HG03571 (cell line): ENCODE results near the gene DDX24.
A peak's percentile ranks its signal among the peaks of the same experiment; 100 is the strongest.

ENCODE experiments used
- ATAC-seq: cut with Tn5 transposase; IDR thresholded peaks from one replicate; pipeline ENCODE4 v1.9.1; 2021; ENCODE audit not compliant: unreplicated experiment

DDX24 gene

GRCh38 chr14:94049625-94050023 is 31.4 kb downstream of the DDX24 start:
- no peak for ATAC-seq

- no peak for ATAC-seq
Measured at GRCh38 chr14:94048691-94049624, 32.0 kb downstream of the DDX24 start.

GRCh38 chr14:94047581-94047980 is 33.4 kb downstream of the DDX24 start:
- ATAC-seq: no peak

GRCh38 chr14:94046696-94047250 is 34.2 kb downstream of the DDX24 start:
- ATAC-seq: no peak

- ATAC-seq: no peak
Measured at GRCh38 chr14:94045563-94046345, 35.2 kb downstream of the DDX24 start.

- ATAC-seq: no peak
Measured at GRCh38 chr14:94045101-94045500, 35.9 kb downstream of the DDX24 start.

GRCh38 chr14:94044476-94045091 is 36.4 kb downstream of the DDX24 start:
- ATAC-seq: no peak

GRCh38 chr14:94043756-94044475 is 37.1 kb downstream of the DDX24 start:
- no peak for ATAC-seq

GRCh38 chr14:94043111-94043755 is 37.8 kb downstream of the DDX24 start:
- ATAC-seq: no peak

GRCh38 chr14:94042433-94043091 is 38.4 kb downstream of the DDX24 start:
- ATAC-seq: no peak

GRCh38 chr14:94041551-94042346 is 39.3 kb downstream of the DDX24 start:
- ATAC-seq: no peak

- ATAC-seq: no peak
Measured at GRCh38 chr14:94040796-94041195, 40.2 kb downstream of the DDX24 start.

GRCh38 chr14:94040247-94040646 is 40.8 kb downstream of the DDX24 start:
- no peak for ATAC-seq

GRCh38 chr14:94038921-94039629 is 41.9 kb downstream of the DDX24 start:
- ATAC-seq: no peak

GRCh38 chr14:94038510-94038909 is 42.5 kb downstream of the DDX24 start:
- no peak for ATAC-seq

- no peak for ATAC-seq
Measured at GRCh38 chr14:94037954-94038353, 43.0 kb downstream of the DDX24 start.

- ATAC-seq: peak; percentile 85
Measured at GRCh38 chr14:94036313-94037167, 44.5 kb downstream of the DDX24 start.
